ENCODE measurements around the gene CDK2AP2.
"Not testable (repeated sequence)": the region's sequence is repeated elsewhere in the genome, so short reads cannot be mapped to it uniquely, and the experiment has no call there.

Gene CDK2AP2

GRCh38 chr11:67489885-67490726 lies 17.9 kb downstream of the CDK2AP2 start:
- no peak for DNase-seq

- no peak for DNase-seq
Measured at GRCh38 chr11:67489203-67489884, 18.6 kb downstream of the CDK2AP2 start.

GRCh38 chr11:67486481-67487195 lies 21.3 kb downstream of the CDK2AP2 start:
- peak; percentile 45 for DNase-seq

GRCh38 chr11:67485873-67486361 lies 22.0 kb downstream of the CDK2AP2 start:
- DNase-seq: peak; percentile 43

- DNase-seq: peak; percentile 74
Measured at GRCh38 chr11:67484847-67485311, 23.1 kb downstream of the CDK2AP2 start.

GRCh38 chr11:67483831-67484665 lies 23.9 kb downstream of the CDK2AP2 start:
- peak; percentile 60 for DNase-seq

GRCh38 chr11:67482827-67483798 lies 24.8 kb downstream of the CDK2AP2 start, which contains the start of gene AIP:
TSS of gene AIP (plus strand) at chr11:67483026. CDS start at chr11:67483159, 133 bp downstream.
- DNase-seq: peak; percentile 98

GRCh38 chr11:67482275-67482826 lies 25.6 kb downstream of the CDK2AP2 start:
- no peak for DNase-seq

- DNase-seq: not testable (repeated sequence)
Measured at GRCh38 chr11:67477344-67478050, 30.5 kb downstream of the CDK2AP2 start.

- DNase-seq: not testable (repeated sequence)
Measured at GRCh38 chr11:67476692-67477091, 31.3 kb downstream of the CDK2AP2 start.

GRCh38 chr11:67472882-67473281 lies 35.1 kb downstream of the CDK2AP2 start:
- DNase-seq: no peak

- DNase-seq: no peak
Measured at GRCh38 chr11:67470337-67471002, 37.5 kb downstream of the CDK2AP2 start.

- DNase-seq: no peak
Measured at GRCh38 chr11:67469508-67469811, 38.5 kb downstream of the CDK2AP2 start.

- peak; percentile 93 for DNase-seq
Measured at GRCh38 chr11:67468759-67469507, 39.0 kb downstream of the CDK2AP2 start, which contains the start of gene TMEM134. TSS of gene TMEM134 (minus strand) at chr11:67469251. CDS start at chr11:67469192, 59 bp downstream.

GRCh38 chr11:67468456-67468758 lies 39.6 kb downstream of the CDK2AP2 start:
- no peak for DNase-seq

GRCh38 chr11:67468056-67468455 lies 39.9 kb downstream of the CDK2AP2 start:
- peak; percentile 42 for DNase-seq

GRCh38 chr11:67466962-67467771 lies 40.8 kb downstream of the CDK2AP2 start:
- no peak for DNase-seq

GRCh38 chr11:67466367-67466766 lies 41.6 kb downstream of the CDK2AP2 start:
- no peak for DNase-seq
